Adrenal gland (tissue), 5 donors: Measurements from ENCODE around the gene STXBP5.

Experiments used
- POLR2A ChIP-seq, 2 donors: fragments of 450-650 bp; IDR thresholded peaks; one replicate each; pipeline ENCODE4 v1.6.1; 2017; ENCODE audit warnings: antibody characterized with exemption in 2 of 2, mild to moderate bottlenecking in 2 of 2, moderate library complexity in 1 of 2
- TF ChIP-seq, protein P1 (sequence below), 6 experiments: fragments of 450-650 bp in 4 of 6; fragments of 200-600 bp in 2 of 6; sonication (generic) in 1 of 6; IDR thresholded peaks; 1 replicate in 5 of 6; 2 replicates in 1 of 6; pipeline versions ENCODE4 v1.5.1 to v1.8.0; 2016 to 2021; ENCODE audit warnings: antibody characterized with exemption in 6 of 6, mild to moderate bottlenecking in 2 of 6, moderate library complexity in 1 of 6
- donor health status: DM: no; HTN: no; CAD: no.

DNA sequence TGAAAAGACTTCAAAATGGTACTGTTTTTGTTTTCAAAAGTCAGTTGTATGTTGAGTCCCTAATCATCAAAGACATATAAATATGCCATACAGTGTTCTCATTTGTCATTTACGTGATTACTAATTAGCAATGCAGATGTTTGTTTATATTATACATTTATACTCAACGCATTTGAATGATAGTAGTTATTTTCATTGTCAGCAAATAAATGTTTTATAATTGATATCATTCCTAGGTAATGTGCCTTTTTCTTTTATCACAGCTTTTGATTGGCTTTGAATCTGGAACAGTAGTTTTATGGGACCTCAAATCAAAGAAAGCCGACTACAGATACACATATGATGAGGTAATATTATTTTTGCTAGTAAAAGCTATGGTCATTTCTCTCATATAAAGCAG lies 62.6 kb downstream of the STXBP5 start:
- TF ChIP-seq POLR2A (IDR thresholded peaks at IDR 0.05) = no peak
- TF ChIP-seq, protein P1, sequence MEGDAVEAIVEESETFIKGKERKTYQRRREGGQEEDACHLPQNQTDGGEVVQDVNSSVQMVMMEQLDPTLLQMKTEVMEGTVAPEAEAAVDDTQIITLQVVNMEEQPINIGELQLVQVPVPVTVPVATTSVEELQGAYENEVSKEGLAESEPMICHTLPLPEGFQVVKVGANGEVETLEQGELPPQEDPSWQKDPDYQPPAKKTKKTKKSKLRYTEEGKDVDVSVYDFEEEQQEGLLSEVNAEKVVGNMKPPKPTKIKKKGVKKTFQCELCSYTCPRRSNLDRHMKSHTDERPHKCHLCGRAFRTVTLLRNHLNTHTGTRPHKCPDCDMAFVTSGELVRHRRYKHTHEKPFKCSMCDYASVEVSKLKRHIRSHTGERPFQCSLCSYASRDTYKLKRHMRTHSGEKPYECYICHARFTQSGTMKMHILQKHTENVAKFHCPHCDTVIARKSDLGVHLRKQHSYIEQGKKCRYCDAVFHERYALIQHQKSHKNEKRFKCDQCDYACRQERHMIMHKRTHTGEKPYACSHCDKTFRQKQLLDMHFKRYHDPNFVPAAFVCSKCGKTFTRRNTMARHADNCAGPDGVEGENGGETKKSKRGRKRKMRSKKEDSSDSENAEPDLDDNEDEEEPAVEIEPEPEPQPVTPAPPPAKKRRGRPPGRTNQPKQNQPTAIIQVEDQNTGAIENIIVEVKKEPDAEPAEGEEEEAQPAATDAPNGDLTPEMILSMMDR (IDR thresholded peaks at IDR 0.05) = no peak
